ENCODE data around the gene TYMS.
A peak's percentile ranks its signal among the peaks of the same experiment; 100 is the strongest.

Gene TYMS

DNA sequence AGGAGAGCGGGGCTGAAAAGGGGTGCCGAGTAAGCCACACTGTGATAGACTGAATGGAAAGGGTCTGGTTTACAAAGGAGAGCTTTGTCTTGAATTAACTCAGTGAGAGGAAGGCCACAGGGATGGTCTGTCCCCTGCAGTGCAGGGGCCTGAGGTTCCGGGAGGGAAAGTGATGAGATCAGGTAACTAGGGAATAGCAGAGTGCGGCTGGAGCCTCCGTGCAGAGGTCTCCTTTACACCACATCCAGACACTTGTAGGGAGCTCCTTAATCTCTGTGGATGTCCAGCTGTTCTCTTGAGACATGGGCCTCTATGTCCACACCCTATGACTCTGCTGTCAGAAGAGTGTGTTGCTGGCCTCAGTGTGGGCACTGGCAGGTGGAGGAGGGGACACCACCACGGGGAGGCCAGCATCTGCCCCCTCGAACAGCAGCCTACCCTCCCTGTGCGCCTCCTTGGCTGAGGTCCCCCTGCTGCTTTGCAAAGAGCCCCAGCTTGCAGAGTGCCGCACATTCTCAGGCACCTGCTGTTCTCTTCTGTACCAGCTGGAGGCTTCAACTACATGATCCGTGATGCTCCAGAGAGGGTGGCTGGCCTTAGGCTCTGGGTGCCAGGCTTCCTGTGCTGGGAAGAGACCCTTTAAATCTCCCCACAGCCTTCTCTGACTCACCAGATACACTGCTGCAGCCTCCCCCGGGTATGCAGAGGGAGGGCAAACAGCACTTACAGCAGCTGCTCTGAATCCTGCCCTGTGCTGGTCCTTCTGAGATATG, 29.1 kb downstream of the TYMS start:
- H3F3A ChIP-seq (ENCODE audit: low read depth), result peaks cover 6% of the 10 kb centered on the region; the same call in 1 of the 2 replicates
- no peaks in the 10 kb centered on the region for H3K36me3 ChIP-seq (ENCODE audit: insufficient read depth, low read length)
- H3K79me2 ChIP-seq (ENCODE audit: insufficient read depth, low read length), result no peaks in the 10 kb centered on the region
- no peak overlapping the region for H3K9ac ChIP-seq (ENCODE audit: low read depth, low read length, poor library complexity, severe bottlenecking)
- H3K4me1 ChIP-seq (ENCODE audit: insufficient read depth, low read length, poor library complexity, severe bottlenecking), result peaks cover 49% of the 10 kb centered on the region
- no peaks in the 10 kb centered on the region for H3K27me3 ChIP-seq (ENCODE audit: insufficient read depth, low read length, poor library complexity, severe bottlenecking)
- no peaks in the 10 kb centered on the region for H3K9me2 ChIP-seq (replicated peaks; ENCODE audit: low read depth, low read length)
- peak overlapping the region; percentile 5 for H3K4me2 ChIP-seq (ENCODE audit: low read depth, low read length, poor library complexity, severe bottlenecking)
- TF ChIP-seq, protein P1, sequence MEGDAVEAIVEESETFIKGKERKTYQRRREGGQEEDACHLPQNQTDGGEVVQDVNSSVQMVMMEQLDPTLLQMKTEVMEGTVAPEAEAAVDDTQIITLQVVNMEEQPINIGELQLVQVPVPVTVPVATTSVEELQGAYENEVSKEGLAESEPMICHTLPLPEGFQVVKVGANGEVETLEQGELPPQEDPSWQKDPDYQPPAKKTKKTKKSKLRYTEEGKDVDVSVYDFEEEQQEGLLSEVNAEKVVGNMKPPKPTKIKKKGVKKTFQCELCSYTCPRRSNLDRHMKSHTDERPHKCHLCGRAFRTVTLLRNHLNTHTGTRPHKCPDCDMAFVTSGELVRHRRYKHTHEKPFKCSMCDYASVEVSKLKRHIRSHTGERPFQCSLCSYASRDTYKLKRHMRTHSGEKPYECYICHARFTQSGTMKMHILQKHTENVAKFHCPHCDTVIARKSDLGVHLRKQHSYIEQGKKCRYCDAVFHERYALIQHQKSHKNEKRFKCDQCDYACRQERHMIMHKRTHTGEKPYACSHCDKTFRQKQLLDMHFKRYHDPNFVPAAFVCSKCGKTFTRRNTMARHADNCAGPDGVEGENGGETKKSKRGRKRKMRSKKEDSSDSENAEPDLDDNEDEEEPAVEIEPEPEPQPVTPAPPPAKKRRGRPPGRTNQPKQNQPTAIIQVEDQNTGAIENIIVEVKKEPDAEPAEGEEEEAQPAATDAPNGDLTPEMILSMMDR (conservative IDR thresholded peaks at IDR 0.05; ENCODE audit: low read length), result peak; percentile 45; the same call in 1 of the 2 replicates
- TF ChIP-seq EZH2phosphoT487 (IDR thresholded peaks at IDR 0.05; ENCODE audit: borderline replicate concordance), result no peak
- no peak overlapping the region for H3K4me3 ChIP-seq (ENCODE audit: low read length, poor library complexity, severe bottlenecking)
- H2AFZ ChIP-seq (ENCODE audit: low read length), result no peak overlapping the region
- no peaks in the 10 kb centered on the region for H3K9me3 ChIP-seq (ENCODE audit: insufficient read depth, low read depth, low read length)
- H4K20me1 ChIP-seq (ENCODE audit: insufficient read depth, low read length, poor library complexity, severe bottlenecking), result no peaks in the 10 kb centered on the region

DNA sequence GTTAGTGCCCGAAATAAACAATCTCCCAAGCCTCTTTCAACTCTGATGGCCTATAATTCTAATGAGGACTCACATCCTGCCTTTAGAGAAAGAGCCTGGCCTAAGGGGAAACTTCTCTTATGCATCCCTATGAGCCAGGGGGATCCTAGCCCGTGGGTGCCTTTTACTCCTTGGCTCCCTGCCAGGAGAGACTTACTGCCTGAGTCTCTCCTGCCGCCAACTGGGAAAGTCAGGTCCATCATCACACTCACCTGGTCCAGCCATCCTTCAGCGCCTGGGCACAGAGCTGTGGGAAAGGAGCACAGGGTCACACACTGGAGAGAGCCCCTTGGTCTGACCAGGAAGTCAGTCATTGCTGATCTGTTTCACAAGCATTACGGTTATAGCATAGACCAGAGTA, 30.9 kb downstream of the TYMS start:
- H3K36me3 ChIP-seq (ENCODE audit: insufficient read depth, low read length), result no peaks in the 10 kb centered on the region
- H3K9me3 ChIP-seq (ENCODE audit: insufficient read depth, low read depth, low read length), result no peaks in the 10 kb centered on the region
- H3K79me2 ChIP-seq (ENCODE audit: insufficient read depth, low read length), result no peaks in the 10 kb centered on the region
- H3K9ac ChIP-seq (ENCODE audit: low read depth, low read length, poor library complexity, severe bottlenecking), result no peak overlapping the region
- H3K9me2 ChIP-seq (replicated peaks; ENCODE audit: low read depth, low read length), result no peaks in the 10 kb centered on the region
- H3K4me1 ChIP-seq (ENCODE audit: insufficient read depth, low read length, poor library complexity, severe bottlenecking), result peaks cover 37% of the 10 kb centered on the region
- no peaks in the 10 kb centered on the region for H3K27me3 ChIP-seq (ENCODE audit: insufficient read depth, low read length, poor library complexity, severe bottlenecking)
- H2AFZ ChIP-seq (ENCODE audit: low read length), result no peak overlapping the region
- H3K4me3 ChIP-seq (ENCODE audit: low read length, poor library complexity, severe bottlenecking), result no peak overlapping the region
- peaks cover under 1% of the 10 kb centered on the region; the same call in 1 of the 2 replicates for H3F3A ChIP-seq (ENCODE audit: low read depth)
- no peaks in the 10 kb centered on the region for H4K20me1 ChIP-seq (ENCODE audit: insufficient read depth, low read length, poor library complexity, severe bottlenecking)
- H3K4me2 ChIP-seq (ENCODE audit: low read depth, low read length, poor library complexity, severe bottlenecking), result no peak overlapping the region
- TF ChIP-seq, protein P1 (conservative IDR thresholded peaks at IDR 0.05; ENCODE audit: low read length), result no peak
- TF ChIP-seq EZH2phosphoT487 (IDR thresholded peaks at IDR 0.05; ENCODE audit: borderline replicate concordance), result no peak

- Histone ChIP-seq H3K27me3 (ENCODE audit: insufficient read depth, low read length, poor library complexity, severe bottlenecking) (no peaks in the 10 kb centered on the region), H3K79me2 (ENCODE audit: insufficient read depth, low read length) (no peaks in the 10 kb centered on the region), H3K4me1 (ENCODE audit: insufficient read depth, low read length, poor library complexity, severe bottlenecking) (peaks cover 21% of the 10 kb centered on the region), H3K9ac (ENCODE audit: low read depth, low read length, poor library complexity, severe bottlenecking) (no peak overlapping the region), H3F3A (ENCODE audit: low read depth) (no peaks in the 10 kb centered on the region), H3K9me3 (ENCODE audit: insufficient read depth, low read depth, low read length) (no peaks in the 10 kb centered on the region), H3K4me3 (ENCODE audit: low read length, poor library complexity, severe bottlenecking) (no peak overlapping the region), H2AFZ (ENCODE audit: low read length) (no peak overlapping the region), H4K20me1 (ENCODE audit: insufficient read depth, low read length, poor library complexity, severe bottlenecking) (no peaks in the 10 kb centered on the region), H3K9me2 (replicated peaks; ENCODE audit: low read depth, low read length) (no peaks in the 10 kb centered on the region), H3K36me3 (ENCODE audit: insufficient read depth, low read length) (no peaks in the 10 kb centered on the region), H3K4me2 (ENCODE audit: low read depth, low read length, poor library complexity, severe bottlenecking) (peak overlapping the region; percentile 4)
- TF ChIP-seq EZH2phosphoT487 (IDR thresholded peaks at IDR 0.05; ENCODE audit: borderline replicate concordance), result no peak
- TF ChIP-seq, protein P1 (conservative IDR thresholded peaks at IDR 0.05; ENCODE audit: low read length), result no peak
Observed at GRCh38 chr18:692824-693223, 35.4 kb downstream of the TYMS start.

Measured in Loucy (cell line).